22Rv1 (cell line): ENCODE results near the gene C3orf52.

ENCODE experiments used
- H3K27ac ChIP-seq: fragments of 450-650 bp; 2 replicates; pipeline ENCODE4 v1.5.1; 2017
- ZFX ChIP-seq: fragments of 450-650 bp; IDR thresholded peaks from 2 replicates; pipeline ENCODE4 v1.6.1; 2017; ENCODE audit warnings: antibody characterized with exemption, borderline replicate concordance
- TF ChIP-seq, protein P1 (sequence below): fragments of 450-650 bp; IDR thresholded peaks from 2 replicates; pipeline ENCODE4 v1.5.1; 2017; ENCODE audit warnings: mild to moderate bottlenecking

The C3orf52 gene

DNA sequence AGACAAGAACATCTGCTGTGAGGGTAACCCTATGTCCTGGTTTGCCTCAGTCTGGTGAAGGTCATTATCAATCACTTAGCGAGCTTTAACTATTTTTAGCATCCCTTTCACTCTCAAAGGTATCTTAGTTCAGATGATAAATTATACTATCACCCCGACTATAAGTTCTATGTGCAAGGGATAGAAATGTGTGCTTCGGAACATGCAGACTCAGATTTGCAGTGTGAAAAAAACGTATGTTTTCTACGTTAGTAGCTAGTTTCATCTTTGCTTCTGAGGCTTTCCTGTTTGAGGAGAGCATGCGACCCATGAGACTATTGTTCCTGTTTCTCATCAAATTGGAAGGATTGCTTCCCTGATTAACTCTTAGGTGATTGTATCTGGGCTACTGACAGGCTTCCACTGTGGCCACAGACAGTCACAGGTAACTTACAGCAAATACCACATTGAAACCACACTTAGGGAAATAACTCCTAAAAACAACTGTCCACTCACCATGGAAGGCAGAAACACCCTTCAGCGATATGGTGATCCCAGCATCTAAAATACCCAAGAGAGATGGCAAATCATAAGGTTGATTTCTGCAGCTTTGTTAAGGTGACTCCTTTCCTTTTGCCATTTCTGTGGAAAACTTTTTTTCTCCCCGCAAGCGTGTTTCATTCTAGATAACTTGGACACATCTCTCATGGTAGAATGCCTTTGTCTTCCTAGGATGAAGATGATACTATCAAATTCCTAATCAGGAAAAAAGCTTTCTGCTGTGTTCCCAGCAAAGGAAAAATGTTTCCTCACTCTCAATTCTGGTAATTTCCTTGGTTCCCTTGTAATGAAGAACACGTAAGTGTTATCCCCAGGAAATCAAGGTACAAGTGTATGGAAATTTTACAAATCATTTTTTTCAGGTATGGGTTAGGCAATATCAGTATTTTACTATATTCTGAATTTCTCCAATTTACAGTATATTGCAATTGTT is 41.6 kb downstream of the C3orf52 start:
- no peak overlapping the region for H3K27ac ChIP-seq
- TF ChIP-seq ZFX, result no peak
- TF ChIP-seq, protein P1, sequence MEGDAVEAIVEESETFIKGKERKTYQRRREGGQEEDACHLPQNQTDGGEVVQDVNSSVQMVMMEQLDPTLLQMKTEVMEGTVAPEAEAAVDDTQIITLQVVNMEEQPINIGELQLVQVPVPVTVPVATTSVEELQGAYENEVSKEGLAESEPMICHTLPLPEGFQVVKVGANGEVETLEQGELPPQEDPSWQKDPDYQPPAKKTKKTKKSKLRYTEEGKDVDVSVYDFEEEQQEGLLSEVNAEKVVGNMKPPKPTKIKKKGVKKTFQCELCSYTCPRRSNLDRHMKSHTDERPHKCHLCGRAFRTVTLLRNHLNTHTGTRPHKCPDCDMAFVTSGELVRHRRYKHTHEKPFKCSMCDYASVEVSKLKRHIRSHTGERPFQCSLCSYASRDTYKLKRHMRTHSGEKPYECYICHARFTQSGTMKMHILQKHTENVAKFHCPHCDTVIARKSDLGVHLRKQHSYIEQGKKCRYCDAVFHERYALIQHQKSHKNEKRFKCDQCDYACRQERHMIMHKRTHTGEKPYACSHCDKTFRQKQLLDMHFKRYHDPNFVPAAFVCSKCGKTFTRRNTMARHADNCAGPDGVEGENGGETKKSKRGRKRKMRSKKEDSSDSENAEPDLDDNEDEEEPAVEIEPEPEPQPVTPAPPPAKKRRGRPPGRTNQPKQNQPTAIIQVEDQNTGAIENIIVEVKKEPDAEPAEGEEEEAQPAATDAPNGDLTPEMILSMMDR, result no peak

DNA sequence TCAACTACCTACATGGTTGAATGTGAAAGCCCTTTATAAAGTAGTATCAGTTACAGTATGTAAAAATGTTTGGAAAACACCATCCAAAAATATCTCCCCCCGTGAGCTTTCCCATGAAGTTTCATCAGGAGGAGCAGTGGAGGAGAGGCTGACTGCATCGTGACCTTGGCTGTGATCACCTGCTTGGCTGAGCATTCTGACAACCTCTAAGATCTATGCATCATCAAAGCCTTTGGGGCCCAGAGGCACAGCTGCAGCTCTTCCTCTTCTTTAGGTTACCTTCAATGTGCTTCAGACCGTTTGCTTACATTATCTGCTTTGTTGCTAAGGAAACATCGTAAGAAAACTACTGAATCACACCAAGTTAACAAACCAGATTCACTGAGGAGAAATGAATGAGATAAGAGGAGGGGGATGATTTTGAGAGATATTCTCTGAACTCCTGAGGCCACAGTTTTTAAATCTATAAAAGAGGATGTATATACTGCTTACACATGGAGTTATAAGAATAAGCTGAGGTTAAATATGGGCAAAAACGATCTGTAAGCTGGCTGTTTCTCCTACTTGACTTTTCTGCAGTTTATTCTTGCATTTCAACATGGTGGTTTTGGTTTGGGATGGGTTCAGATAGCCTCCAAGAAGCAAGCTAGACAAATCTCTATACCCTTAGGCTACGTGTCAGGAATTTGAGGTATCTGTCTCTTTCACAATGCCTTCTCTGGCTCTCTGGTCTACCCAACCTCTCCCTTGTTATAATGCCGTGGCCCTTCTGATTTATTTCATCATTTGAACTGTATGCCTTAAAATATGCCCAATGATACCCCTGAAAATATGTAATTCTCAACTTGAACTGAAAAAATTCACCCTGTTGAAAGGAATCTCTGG is 42.9 kb downstream of the C3orf52 start:
- H3K27ac ChIP-seq, result no peak overlapping the region
- TF ChIP-seq ZFX, result no peak
- TF ChIP-seq, protein P1, result no peak

DNA sequence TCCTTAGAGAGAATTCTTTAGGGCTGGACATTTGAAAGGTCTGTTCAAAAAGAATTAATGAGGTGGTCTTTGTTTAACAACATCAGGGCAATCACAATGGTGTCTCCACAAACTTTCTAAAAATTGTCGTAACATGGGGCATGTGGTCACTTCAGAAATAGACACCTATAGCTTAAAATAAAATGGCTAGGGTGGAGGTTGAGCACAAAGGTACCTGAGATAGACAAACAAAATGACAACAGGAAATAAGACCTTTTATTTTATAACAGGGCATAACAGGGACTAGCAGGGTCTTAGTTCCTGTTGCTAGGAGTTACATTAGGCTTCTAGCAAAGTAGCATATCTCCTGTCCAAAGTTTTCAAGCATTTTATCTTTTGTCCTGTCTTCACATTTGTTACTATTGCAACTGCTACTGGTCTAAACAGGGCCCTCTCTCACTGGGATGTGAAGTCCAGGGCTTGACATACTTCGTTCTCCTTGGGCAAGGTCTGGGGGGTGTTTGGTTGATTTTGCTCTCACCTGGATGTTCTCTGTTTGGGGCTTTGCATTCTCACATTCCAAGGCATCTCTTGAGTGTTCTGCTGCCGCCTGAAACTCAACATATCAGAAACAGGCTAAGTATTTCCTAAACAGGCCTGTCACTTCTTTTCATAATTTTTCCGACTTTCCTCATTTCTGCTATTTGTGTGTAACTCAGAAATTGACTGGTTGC is 43.9 kb downstream of the C3orf52 start:
- no peak overlapping the region for H3K27ac ChIP-seq
- TF ChIP-seq, protein P1, result no peak
- TF ChIP-seq ZFX, result no peak

DNA sequence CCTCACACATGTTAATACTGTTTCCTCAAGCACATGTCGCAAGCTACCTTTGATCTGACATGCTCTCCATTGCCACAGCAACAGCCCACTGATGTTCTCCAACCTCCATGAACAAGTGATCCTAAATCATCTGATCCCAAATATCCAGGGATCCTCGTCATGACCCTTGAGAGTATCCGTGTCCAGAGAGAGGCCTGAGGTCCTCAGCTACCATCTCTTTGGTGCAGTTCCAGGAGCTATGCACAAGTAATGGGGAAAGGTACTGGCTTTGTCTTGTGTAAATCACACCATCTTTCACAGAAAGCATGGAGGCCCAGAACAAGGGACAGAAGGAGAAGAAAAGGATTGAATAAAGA is 44.4 kb downstream of the C3orf52 start:
- TF ChIP-seq ZFX, result no peak
- TF ChIP-seq, protein P1, result no peak
- H3K27ac ChIP-seq, result no peak overlapping the region

DNA sequence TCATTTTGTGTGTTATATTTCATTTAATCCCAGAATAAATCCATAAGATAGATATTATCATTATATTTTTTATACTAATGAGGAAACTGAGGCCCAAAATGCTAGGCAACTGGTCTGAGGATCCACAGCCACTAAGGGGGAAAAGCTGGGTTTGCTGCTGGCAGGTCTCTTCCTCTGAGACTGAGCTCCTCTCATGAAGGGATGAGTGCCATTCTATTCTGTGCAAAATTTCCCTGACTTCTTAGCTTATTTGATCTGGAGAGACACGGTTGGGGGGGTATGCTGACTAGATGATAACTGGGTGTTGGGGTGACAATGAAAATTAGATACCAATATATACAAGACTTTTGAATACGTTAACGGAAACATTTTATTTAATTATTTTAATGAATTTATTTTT is 44.9 kb downstream of the C3orf52 start:
- TF ChIP-seq, protein P1, result no peak
- TF ChIP-seq ZFX, result no peak
- H3K27ac ChIP-seq, result no peak overlapping the region

DNA sequence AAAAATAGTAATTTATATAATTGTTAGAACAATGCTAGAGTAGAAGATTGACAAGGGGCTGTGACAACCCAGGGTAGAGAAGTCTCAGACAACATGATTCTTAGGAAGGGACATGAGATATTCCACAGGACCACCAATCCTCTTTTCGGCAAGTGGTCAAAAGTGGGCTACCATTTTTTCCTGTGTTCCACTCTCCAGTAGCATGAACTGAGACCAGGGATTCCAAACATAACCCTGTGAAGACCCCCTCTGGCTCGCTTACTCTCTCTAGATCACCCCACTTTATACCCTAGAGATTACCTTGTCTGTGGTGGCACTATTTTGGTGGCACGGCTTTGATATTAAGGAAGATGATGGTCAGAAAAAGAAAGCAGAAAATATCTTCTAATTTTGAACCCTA is 45.9 kb downstream of the C3orf52 start:
- TF ChIP-seq, protein P1, result no peak
- no peak for TF ChIP-seq ZFX
- no peak overlapping the region for H3K27ac ChIP-seq
